Tongue (tissue), 3 donors: Measurements from ENCODE around the gene NPAT. TPM values are rescaled to one million over a fixed set of nuclear protein-coding genes. Genes with fewer than 3 reads are reported as not detected.
"Not testable (repeated sequence)": the region's sequence is repeated elsewhere in the genome, so short reads cannot be mapped to it uniquely, and the experiment has no call there.

Experiments used
- DNase-seq: peaks from one replicate; pipeline ENCODE4 v3.0.0-alpha.2; 2015
- small RNA-seq: library from RNA; depleted of rRNA; stranded (forward); fragments of <200 nt; gene quantifications from one replicate; pipeline ENCODE3, GENCODE V24; 2014; ENCODE audit warnings: low replicate concordance
- total RNA-seq: library from RNA; depleted of rRNA; stranded (reverse); fragments of >200 nt; gene quantifications from one replicate; pipeline ENCODE4 v1.2.3, GENCODE V29; 2014

Gene NPAT
- total RNA-seq, 1 donor from 2014 or later: 14.8 TPM

GRCh38 chr11:108148556-108148955, 73.9 kb downstream of the NPAT start:
- DNase-seq: no peak

- no peak for DNase-seq
These were observed 75.3 kb downstream of the NPAT start for GRCh38 chr11:108147150-108147549.

DNA sequence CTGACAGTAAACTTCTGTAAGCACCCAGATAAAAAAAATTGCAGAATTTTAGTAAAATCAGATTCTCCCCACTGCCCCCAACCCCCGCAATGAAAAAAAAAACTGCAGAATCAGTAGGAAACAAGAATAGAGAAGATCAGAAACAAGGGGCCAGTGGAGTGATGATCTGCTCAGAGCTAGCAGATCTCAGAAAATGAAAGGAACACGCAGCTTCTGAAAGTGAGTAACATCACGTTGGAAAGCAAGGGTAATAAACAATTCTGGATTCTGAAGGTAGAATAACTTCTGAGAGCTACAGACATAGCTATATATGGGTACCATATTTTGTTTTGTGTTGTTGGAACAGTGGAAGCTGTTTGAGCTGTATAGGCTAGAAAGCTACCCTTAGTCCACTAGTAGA, 77.8 kb downstream of the NPAT start:
- no peak for DNase-seq

- peak; percentile 9 for DNase-seq
These were observed 80.1 kb downstream of the NPAT start for GRCh38 chr11:108142304-108142703.

- no peak for DNase-seq
These were observed 85.2 kb downstream of the NPAT start for GRCh38 chr11:108137212-108137611.

- DNase-seq: no peak
These were observed 86.4 kb downstream of the NPAT start for GRCh38 chr11:108135845-108136544.

- DNase-seq: not testable (repeated sequence)
These were observed 89.4 kb downstream of the NPAT start for GRCh38 chr11:108132993-108133538.

- no peak for DNase-seq
These were observed 90.4 kb downstream of the NPAT start for GRCh38 chr11:108131993-108132392.

DNA sequence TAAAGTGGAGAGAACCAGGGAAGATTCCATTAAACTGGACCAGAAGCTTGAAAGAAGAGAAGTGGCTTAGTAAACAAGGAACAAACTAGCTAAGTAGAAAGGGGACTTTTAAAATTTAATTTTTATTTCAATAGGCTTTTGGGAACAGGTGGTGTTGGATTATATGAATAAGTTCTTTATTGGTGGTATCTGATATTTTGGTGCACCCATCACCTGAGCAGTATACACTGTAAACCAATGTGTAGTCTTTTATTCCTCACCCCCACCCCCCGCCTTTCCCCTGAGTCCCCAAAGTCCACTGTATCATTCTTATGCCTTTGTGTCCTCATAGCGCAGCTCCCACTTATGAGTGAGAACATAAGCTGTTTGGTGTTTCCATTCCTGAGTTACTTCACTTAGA, 93.7 kb downstream of the NPAT start:
- no peak for DNase-seq

GRCh38 chr11:108125096-108125495, 97.3 kb downstream of the NPAT start:
- no peak for DNase-seq

DNA sequence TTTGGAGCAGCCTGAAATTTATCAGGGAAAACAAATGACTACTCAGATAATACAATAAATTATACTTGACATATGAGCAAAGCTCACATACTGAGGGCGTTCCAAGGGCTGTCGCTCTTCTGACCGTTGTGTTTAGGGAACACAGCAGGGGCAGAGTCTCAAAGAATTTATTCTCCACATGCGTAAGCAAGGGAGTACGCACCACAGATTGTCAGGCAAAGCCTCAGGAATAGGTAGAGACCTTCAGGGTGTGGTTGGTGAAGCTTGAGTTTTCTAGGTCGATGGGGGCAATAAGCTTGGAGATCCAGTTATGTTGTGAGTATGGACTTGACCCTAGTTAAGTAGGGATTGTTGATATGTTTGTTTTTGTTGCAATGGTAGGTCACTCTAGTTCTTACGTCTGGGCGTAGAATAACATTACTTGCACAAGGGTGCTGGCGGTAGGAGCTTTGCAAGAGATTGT, 100.2 kb downstream of the NPAT start:
- DNase-seq: peak; percentile 37

GRCh38 chr11:108121274-108122155, 100.9 kb downstream of the NPAT start, which contains the start of gene ACAT1:
Gene ACAT1, plus strand, starts transcription at chr11:108121567. Its CDS starts 40 bp downstream, at chr11:108121607.
- DNase-seq: peak; percentile 96

DNA sequence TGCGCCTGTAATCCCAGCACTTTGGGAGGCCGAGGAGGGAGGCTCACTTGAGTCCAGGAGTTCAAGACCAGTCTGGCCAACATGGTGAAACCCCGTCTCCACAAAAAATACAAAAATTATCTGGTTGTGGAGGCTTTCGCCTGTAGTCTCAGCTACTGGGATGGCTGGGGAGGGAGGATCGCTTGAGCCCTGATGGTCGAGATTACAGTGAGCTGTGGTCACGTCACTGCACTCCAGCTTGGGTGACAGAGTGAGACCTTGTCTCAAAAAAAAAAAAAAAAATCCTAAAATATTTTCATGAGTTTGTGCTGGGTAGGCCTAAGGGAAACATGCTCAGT, 101.5 kb downstream of the NPAT start:
- DNase-seq: not testable (repeated sequence)

DNA sequence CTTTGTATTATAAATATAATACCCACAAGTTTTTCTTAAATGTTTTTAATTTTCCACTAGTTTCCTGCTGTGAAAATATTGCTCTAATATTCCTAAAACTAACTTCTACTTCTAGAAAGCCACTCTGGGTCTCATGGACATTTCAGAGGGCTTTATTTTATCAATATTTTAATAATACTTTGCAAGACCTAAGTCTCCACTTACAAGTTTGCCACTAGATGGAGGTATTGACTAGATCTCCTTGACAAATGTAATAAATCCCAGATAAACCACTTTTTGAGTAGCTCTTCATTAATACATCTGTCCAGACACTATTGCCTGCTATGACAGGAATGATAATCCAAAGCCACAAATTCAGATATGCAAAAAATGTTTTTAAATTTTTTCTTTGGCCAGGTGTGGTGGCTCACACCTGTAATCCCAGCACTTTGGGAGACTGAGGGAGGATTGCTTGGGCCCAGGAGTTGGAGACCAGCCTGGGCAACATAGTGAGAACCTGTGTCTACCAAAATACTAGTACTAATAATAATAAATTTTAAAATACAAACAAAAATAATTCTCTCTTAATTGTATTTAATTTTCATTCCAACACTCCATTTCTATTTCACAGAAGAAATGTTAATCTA, 104.6 kb downstream of the NPAT start:
- DNase-seq: peak; percentile 60

DNA sequence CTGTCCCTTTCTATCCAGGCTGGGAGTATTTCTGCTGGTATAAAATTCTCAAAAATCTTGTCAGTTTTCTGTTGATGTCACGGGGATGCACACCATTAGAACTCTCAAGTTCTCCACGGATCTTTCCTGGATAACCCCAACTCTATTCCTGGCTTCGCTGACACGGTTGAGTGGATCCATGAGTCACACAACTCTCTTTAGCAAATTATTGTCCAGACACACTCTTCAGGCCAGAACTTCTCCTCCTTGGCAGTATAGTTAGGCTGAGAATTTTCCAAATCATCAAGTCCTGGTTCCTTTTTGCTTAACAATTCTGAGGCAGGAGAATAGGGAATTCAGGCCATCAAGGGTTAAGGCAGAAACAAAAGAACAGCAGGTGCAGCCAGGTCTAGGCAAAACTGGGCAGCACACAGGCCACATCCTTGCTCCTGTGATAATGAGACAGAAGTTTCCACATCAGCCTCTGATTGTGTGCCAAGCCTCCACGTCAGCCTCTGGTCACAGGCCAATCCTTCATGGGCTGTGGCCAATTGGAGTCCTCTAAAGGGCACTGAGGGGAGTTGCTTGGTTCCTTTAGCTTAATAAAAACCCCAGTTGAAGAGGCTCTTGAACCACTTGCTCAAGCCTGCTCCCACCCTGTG, 106.8 kb downstream of the NPAT start:
- peak; percentile 85 for DNase-seq

GRCh38 chr11:108112057-108112456, 110.4 kb downstream of the NPAT start:
- peak; percentile 21 for DNase-seq

GRCh38 chr11:108111126-108111525, 111.3 kb downstream of the NPAT start:
- no peak for DNase-seq

Small RNAs within 50 kb of the gene (small RNA-seq; reads per million reads assigned to genes)
- gene RF00019: not detected

Other genes starting within 250 kb of the NPAT start
- gene CUL5, start 213.7 kb downstream of the NPAT start, total RNA-seq: 67.1 TPM
- gene ACAT1, start 101.1 kb downstream of the NPAT start, total RNA-seq: 260 TPM
- gene ATM, start 429 bp upstream of the NPAT start, total RNA-seq: 76.3 TPM
- 2.5 TPM for gene C11orf65, start 244.9 kb upstream of the NPAT start, total RNA-seq